Body of pancreas (tissue), 4 donors: ENCODE results near the gene CPT1A.

Experiments
- POLR2A ChIP-seq, 3 donors: fragments of 450-650 bp; IDR thresholded peaks; one replicate each; pipeline ENCODE4 v1.6.1; 2016; ENCODE audit warnings: antibody characterized with exemption in 3 of 3, mild to moderate bottlenecking in 2 of 3
- TF ChIP-seq, protein P1 (sequence below), 7 experiments: fragments of 450-650 bp in 4 of 7; fragments of 200-600 bp in 3 of 7; sonication (generic) in 3 of 7; IDR thresholded peaks; one replicate each; pipeline ENCODE4 v1.5.1; 2016 to 2019; ENCODE audit warnings: antibody characterized with exemption in 7 of 7

GRCh38 chr11:68751004-68751325 is 90.8 kb downstream of the CPT1A start:
- TF ChIP-seq, protein P1, sequence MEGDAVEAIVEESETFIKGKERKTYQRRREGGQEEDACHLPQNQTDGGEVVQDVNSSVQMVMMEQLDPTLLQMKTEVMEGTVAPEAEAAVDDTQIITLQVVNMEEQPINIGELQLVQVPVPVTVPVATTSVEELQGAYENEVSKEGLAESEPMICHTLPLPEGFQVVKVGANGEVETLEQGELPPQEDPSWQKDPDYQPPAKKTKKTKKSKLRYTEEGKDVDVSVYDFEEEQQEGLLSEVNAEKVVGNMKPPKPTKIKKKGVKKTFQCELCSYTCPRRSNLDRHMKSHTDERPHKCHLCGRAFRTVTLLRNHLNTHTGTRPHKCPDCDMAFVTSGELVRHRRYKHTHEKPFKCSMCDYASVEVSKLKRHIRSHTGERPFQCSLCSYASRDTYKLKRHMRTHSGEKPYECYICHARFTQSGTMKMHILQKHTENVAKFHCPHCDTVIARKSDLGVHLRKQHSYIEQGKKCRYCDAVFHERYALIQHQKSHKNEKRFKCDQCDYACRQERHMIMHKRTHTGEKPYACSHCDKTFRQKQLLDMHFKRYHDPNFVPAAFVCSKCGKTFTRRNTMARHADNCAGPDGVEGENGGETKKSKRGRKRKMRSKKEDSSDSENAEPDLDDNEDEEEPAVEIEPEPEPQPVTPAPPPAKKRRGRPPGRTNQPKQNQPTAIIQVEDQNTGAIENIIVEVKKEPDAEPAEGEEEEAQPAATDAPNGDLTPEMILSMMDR (IDR thresholded peaks at IDR 0.05), result no peak
- TF ChIP-seq POLR2A (IDR thresholded peaks at IDR 0.05), result no peak
